AG09309 (cell line): Measurements from ENCODE around the gene NPNT.

Experiments
- DNase-seq: peaks from one replicate; pipeline ENCODE4 v3.0.0-alpha.2; 2010; ENCODE audit warnings: low read depth
- H3K4me3 ChIP-seq: 2 replicates; pipeline ENCODE4 v1.5.1; 2011; ENCODE audit warnings: mild to moderate bottlenecking, low read depth, low read length, moderate library complexity; ENCODE audit not compliant: control insufficient read depth
- CTCF ChIP-seq: IDR thresholded peaks from 2 replicates; pipeline ENCODE4 v1.5.1; 2011; ENCODE audit warnings: mild to moderate bottlenecking, low read depth, low read length, inconsistent platforms; ENCODE audit not compliant: insufficient read depth, control insufficient read depth; ENCODE audit errors: missing control alignments

The NPNT gene

DNA sequence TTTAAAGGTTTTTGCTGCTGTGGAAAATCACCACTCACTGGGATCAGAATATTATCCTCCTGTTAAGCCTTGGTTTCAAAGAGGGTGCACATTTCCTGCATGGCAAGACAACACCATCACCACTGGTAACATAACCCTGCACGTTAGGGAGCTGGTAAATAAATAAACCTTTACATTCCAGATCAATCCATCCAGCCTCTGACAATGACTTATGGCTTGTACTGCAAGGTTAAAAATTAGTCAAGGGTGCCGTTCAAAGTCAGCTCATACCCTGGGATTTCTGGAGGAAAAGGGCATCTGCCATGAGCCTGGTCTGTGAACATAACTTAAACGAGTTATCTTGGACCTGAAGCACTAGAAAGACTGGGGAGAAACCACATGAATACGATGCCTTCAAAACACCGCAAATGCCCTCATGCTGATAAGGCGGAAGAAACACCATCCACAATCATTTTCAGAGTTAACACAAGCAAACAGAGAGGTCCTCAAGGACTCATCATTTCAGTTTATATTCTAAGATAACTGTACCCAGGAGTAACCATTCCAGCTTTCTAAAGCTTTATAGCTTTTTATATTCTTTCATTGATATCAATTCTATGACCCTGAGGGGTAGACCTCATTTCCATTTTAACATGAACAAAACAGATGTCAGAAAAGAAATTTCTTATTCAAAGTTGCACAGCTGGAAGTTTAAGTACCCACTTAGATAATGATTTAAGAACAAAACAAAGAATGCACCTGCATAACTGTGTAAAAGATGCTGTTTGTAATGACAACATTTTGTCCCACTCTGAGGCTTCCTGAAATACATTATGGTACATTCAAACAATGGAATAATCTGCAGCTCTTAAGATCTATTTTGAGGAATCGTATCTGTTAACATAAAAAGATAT, 103.1 kb downstream of the NPNT start:
- no peak overlapping the region for H3K4me3 ChIP-seq
- no peak for TF ChIP-seq CTCF
- DNase-seq = no peak

DNA sequence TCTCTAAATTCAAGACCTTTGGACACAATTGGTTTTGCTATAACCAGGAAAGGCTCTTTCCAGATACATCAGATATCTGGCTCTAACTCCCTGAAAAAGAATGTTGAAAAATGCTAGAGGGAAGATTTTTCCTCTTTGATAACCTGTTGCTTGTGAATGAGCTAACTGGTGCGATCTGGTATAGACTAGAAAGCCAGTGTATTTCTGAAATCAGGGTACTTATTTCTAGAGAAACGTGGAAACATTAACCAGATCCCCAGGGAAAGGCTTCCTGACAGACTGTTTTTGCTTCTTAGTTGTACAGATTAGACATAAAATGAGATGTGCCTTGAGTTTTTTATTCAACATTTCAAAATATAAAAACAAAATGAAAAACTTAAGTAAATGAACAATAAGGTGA, 107.7 kb downstream of the NPNT start:
- DNase-seq = no peak
- TF ChIP-seq CTCF = no peak
- no peak overlapping the region for H3K4me3 ChIP-seq

- no peak for DNase-seq
- TF ChIP-seq CTCF = no peak
- H3K4me3 ChIP-seq = no peak overlapping the region
Measured at GRCh38 chr4:106010761-106011160, 115.5 kb downstream of the NPNT start.

DNA sequence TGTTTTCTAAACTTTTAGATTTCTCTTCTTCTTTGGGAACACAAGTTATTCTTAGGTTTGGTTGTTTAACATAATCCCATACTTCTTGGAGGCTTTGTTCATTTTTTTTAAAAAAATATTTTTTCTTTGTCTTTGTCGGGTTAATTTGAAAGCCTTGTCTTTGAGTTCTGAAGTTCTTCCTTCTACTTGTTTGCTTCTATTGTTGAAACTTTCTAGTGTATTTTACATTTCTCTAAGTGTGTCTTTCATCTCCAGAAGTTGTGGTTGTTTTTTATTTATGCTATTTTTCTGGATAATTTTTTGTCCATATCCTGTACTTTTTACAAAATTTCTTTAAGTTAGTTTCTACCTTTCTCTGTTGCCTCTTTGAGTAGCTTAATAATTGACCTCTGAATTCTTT, 116.1 kb downstream of the NPNT start:
- no peak overlapping the region for H3K4me3 ChIP-seq
- no peak for DNase-seq
- no peak for TF ChIP-seq CTCF

DNA sequence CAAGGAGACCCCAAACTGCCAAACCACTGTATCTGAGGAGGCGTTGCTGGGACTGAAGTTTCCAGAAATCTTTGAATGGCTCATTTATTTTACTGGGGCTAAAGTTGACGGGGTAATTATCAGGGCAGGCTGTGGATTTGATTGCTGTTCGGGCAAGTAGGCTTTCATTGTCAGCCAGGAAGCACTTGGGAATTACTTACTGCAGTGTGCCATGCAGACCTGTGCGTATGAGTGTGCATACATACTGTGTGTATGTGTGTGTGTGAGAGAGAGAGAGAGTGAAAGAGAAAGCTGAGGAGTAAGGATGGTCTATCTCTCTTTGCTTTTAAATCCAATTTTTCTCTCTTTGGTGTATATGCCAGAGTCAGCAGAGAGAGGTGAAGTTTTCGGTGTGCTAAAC, 122.7 kb downstream of the NPNT start:
- H3K4me3 ChIP-seq = no peak overlapping the region
- no peak for DNase-seq
- TF ChIP-seq CTCF = no peak

DNA sequence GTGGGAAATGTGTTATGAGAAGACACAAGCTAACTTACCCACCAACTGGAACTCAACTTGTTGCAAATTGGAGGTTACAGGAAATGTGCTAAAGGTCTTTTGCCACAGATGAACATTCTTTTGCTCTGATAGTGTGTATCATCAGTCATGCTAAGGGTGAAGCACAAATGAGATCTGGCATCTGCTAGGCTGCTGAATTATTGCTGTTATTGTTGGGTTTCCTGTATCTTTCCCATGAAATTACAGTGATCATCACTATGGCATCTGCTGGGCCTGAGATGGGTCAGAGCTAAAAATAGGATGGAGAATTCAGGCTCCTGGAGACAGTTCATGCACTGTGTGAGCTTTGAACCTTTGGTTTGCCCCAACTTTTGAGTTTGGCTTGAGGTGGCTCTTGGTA, 124.5 kb downstream of the NPNT start:
- DNase-seq = no peak
- H3K4me3 ChIP-seq = no peak overlapping the region
- no peak for TF ChIP-seq CTCF
